ENCODE measurements around the gene DLG2.

Gene DLG2

DNA sequence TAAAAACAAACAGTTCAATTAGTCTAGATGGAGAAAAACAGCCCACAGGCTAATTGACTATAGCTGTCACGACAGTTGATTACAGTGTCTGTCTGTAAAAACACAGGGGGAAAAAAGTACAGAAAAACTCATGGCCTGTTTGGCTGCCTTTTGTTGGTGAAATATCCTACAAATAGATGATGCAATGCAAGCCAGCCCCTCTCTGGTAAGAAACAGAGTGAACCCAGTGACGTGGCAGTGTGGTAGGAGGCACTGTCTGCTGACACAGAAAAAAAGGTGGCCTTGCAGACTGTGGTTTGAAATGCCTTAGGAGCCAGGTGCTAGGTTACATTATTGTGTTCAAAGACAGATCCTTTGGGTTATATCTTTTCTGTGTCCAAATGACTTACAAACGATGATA is 1909.6 kb downstream of the DLG2 start:
- DNase-seq (ENCODE audit: low spot score), result no peak

DNA sequence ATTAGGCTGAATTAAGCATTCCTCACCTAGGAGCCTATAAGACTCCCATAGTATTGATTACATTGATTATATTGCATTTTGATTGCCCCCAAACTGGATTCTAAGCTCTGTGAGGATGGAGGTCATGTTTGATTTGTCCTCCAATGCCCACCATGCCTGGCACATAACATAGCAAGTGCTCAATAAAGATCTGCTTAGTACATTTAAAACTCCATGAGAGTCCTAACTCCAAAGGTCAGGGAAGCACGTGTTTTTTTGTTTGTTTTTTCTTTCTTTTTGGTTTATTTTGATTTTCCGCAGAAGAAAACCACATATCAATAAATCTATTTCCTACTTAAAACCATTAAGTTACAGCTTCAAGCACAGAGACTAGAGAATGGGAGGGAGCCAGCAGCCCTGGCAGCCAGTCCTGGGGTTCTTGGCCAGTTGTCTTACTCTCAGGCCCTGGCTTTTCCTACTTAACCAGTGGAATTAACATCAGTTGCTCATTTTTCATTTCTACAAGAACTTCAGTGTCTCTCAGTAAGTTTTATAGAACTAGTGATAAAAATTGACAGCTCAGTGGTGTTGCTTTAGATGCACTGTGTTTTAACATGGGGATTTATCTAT is 1911.1 kb downstream of the DLG2 start:
- no peak for DNase-seq (ENCODE audit: low spot score)

GRCh38 chr11:83713708-83714107 is 1913.4 kb downstream of the DLG2 start:
- DNase-seq (ENCODE audit: low spot score), result no peak

GRCh38 chr11:83711106-83711527 is 1916.0 kb downstream of the DLG2 start:
- no peak for DNase-seq (ENCODE audit: low spot score)

GRCh38 chr11:83709434-83709833 is 1917.7 kb downstream of the DLG2 start:
- DNase-seq (ENCODE audit: low spot score), result no peak

GRCh38 chr11:83706566-83706965 is 1920.6 kb downstream of the DLG2 start:
- DNase-seq (ENCODE audit: low spot score), result no peak

- DNase-seq (ENCODE audit: low spot score), result no peak
Observed at GRCh38 chr11:83702796-83703195, 1924.3 kb downstream of the DLG2 start.

- no peak for DNase-seq (ENCODE audit: low spot score)
Observed at GRCh38 chr11:83697518-83697917, 1929.6 kb downstream of the DLG2 start.

DNA sequence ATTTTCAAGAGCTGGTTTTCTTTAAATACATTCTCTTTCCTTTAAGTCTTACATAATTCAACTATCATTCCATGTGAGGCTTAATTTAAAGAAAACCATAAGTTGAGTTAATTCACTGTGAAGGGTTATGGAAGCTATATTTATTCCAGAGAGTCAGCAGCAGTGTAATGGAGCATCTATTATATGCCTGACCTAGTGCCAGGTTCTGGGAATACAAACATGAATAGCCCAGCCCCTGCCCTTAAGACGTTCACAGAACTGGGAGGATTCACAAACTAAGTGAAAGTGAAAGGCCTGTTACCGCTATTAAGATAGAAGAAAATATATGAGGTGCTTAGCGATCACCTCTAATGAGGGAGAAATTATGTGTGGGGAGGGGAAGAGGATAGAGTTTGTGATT is 1932.1 kb downstream of the DLG2 start:
- no peak for DNase-seq (ENCODE audit: low spot score)

GRCh38 chr11:83694191-83694910 is 1932.8 kb downstream of the DLG2 start:
- DNase-seq (ENCODE audit: low spot score), result no peak

DNA sequence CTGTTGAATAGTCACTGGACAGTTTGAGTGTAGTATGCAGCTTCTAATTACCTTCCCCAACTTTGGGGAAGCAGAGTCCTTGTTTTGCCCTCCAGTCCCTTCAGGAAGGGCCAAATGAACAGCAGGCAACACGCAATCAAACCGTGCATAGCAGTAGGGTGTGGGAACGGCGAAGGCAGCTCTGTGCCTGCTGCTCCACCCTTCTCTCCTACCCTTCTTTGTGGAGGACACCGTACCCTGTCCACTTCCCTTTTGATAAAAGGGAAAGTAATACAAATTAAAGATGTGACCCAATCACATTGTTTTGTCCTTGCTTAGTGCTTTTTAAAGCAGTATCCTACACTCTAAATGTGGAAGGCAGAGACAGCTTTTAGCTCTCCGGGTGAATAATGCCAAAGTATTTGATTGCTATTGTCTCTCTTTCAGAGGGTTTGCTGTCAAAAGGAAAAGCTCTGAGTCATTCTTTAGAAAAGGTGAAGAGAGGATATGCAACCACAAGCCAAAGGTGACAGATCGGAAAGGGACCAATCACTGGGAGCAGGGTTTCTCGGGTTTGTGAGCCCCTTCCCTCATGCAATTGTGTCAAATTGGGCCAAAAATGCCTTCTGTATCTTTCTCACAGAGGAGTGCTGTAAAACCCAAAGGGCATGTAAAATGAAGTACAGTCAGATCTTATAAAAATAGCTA is 1933.7 kb downstream of the DLG2 start:
- DNase-seq (ENCODE audit: low spot score), result no peak

- no peak for DNase-seq (ENCODE audit: low spot score)
Observed at GRCh38 chr11:83692675-83693074, 1934.5 kb downstream of the DLG2 start.

DNA sequence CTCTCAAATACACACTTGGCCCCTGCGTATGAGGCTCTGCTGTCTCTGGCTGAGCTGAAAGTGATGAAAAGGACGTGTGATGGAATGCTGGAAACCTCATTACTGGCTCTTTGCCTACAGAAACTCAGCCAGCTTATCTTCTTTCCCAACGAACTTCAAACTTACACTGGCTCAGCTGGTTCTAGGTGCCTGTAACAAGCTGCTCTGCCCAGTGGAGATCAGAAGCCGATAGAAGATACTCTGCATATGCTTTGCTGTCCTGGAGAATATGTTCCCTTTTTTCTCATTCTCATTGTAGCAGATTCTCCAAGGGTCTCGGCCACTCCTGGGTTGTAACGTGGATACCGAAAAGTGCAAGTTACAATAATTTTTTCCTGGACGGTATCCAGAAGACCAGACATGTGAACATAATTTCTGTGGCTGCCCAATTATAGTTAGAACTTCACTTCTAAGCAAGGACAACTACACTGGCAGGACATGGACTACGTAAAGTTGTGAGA is 1935.6 kb downstream of the DLG2 start:
- no peak for DNase-seq (ENCODE audit: low spot score)

DNA sequence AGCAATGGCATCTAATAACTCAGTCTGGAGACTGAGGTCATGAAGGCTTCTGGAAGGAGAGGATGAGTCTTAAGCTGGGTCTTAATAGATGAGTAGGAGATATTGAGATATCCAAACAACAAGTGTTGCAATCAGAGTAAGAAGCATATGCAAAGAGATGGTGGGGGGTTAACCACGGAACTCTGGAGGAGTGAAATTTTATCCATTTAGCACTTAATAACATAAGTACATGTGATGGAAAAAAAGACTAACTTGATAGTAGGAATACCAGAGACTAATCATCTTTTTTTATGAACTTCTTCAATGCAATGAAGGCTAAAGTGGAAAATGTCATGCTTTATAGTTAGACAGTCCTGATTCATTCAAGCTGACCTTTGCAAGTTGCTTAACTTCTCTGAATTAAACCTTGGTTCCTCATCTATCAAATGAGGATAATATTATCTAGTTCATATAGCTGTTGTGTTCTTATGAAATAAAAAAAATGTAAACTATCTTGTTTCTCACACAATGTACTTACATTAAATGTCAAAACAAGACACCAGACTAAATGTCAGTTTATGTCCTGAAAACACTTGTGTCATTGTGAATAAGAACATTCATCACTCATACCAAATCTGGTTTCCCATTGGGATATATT is 1937.9 kb downstream of the DLG2 start:
- no peak for DNase-seq (ENCODE audit: low spot score)

GRCh38 chr11:83687787-83688186 is 1939.4 kb downstream of the DLG2 start:
- no peak for DNase-seq (ENCODE audit: low spot score)

GRCh38 chr11:83685730-83686129 is 1941.4 kb downstream of the DLG2 start:
- DNase-seq (ENCODE audit: low spot score), result no peak

DNA sequence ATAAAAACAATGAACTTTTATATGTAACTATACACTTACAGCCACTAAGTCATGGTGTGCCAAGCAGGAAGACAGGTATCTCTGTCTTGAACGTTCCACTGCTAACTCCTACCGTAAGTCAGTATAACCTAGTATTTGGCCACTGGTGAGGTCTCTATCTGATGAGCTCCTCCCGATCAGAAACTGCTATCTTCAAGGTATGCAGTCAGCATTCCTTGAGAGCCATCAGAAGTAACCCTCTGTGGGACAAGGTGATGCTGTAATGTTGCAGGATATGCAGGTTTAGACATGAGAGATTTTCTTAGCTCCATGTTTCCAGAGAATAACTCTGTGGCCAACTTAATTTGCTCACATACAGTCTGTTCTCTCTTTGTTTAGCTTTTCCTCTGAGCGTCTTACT is 1943.1 kb downstream of the DLG2 start:
- no peak for DNase-seq (ENCODE audit: low spot score)

- no peak for DNase-seq (ENCODE audit: low spot score)
Observed at GRCh38 chr11:83682611-83682973, 1944.6 kb downstream of the DLG2 start.

DNA sequence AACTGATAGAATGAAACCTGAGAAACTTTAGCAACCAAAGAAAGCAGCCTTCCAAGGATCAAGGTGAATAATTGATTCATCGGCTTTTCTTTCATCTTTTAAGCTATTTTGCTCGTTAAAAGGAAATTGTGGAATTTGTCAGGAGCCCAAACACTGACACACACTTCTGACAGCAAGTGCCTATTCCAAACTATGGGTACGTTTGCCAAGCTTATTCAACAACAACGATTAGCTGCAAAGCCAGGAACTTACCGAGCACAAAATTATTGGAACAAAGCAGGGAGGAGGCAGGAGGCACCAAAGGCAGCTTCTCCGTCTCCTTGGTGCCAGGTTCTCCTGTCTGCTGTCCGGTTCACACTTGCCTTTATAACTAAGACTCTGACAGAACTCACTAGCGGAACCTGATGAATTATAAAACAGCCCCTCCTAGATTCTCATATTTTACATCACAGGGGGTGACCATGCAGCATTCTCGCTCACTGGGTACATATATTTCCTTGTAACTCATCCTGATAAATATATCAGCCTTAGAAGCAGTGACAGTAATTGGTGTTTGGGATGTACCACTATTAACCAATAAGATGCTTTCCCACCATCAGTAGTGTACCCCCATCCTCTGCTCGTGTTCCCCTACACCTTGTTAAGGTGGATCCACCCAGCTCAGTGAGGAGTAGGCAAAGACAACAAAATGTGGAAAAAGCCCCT is 1945.1 kb downstream of the DLG2 start:
- DNase-seq (ENCODE audit: low spot score), result no peak

DNA sequence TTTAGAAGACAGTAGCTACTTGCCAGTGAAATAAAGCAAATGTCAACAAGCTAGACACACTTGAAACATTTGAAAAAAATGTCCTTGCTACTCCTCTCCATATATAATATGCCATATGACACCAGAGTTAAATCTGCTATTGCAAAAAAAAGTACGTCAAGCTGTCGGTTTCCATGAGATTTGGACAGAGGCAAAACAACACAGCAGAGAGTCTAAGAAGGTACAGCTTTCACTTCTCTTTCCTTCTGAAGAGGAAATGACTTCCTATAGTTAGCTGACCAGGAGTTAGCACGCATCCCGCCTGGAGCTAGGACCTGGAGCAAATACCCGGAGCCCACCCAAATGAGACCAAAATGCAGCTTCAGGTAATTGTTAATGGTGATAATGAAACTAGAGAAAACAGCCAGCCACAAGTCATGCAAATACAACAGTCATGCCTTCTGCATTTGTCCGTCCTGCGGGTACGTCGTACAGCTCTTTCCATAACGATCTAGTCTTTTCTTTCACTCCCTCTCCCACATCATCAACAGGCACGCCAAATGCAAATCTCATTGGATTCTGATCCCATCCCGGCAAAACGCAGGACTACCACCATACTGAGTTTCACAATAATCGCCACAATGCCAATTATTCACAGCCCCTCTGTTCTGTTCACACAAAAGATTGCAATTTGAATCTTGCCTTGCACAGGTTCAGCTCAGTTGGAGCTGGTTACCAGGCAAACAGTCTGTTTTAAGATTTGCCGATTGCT is 1945.9 kb downstream of the DLG2 start:
- DNase-seq (ENCODE audit: low spot score), result no peak

- no peak for DNase-seq (ENCODE audit: low spot score)
Observed at GRCh38 chr11:83680321-83680720, 1946.8 kb downstream of the DLG2 start.
